ENCODE results near the gene CACNA1G. TPM values are rescaled to one million over a fixed set of nuclear protein-coding genes. Genes with fewer than 3 reads are reported as not detected.

CACNA1G gene
- total RNA-seq, 2 experiments from 2014 or later, result 0.13 TPM; not detected in 1

- ChIA-PET CTCF (no interaction called here), POLR2A (no interaction called here)
- ATAC-seq (no peak), DNase-seq (no peak)
- Mint-ChIP-seq H3K27me3 (peaks cover 1% of the 10 kb centered on the region), H3K36me3 (ENCODE audit: low read depth) (no peaks in the 10 kb centered on the region), H3K4me1 (ENCODE audit: low read depth) (no peaks in the 10 kb centered on the region), H3K4me3 (no peak overlapping the region), H3K9me3 (no peaks in the 10 kb centered on the region), H3K27ac (no peak overlapping the region)
- intact Hi-C loops (cut with micrococcal nuclease), result no loop called here
- no peak for TF ChIP-seq CTCF (IDR thresholded peaks at IDR 0.05)
These were observed 25.4 kb downstream of the CACNA1G start for GRCh38 chr17:50585891-50586290.

GRCh38 chr17:50586421-50587247, 26.1 kb downstream of the CACNA1G start:
- DNase-seq, result no peak
- no peak for TF ChIP-seq CTCF (IDR thresholded peaks at IDR 0.05)
- no peaks in the 10 kb centered on the region for H3K4me1 Mint-ChIP-seq (ENCODE audit: low read depth)
- intact Hi-C loops (cut with micrococcal nuclease), result no loop called here
- no peak overlapping the region for H3K4me3 Mint-ChIP-seq
- ChIA-PET POLR2A (interaction anchor here (1.1 kb wide), 1 partner anchor 49 kb away, joined by 3 read pairs; no protein-coding TSS in a partner anchor), CTCF (no interaction called here)
- ATAC-seq, result no peak
- no peak overlapping the region for H3K27ac Mint-ChIP-seq
- no peaks in the 10 kb centered on the region for H3K36me3 Mint-ChIP-seq (ENCODE audit: low read depth)
- H3K27me3 Mint-ChIP-seq, result peaks cover 1% of the 10 kb centered on the region
- no peaks in the 10 kb centered on the region for H3K9me3 Mint-ChIP-seq

- no peaks in the 10 kb centered on the region for H3K36me3 Mint-ChIP-seq (ENCODE audit: low read depth)
- POLR2A ChIA-PET, result no interaction called here
- CTCF ChIA-PET, result no interaction called here
- no peak overlapping the region for H3K27ac Mint-ChIP-seq
- DNase-seq (no peak), ATAC-seq (no peak)
- no peaks in the 10 kb centered on the region for H3K9me3 Mint-ChIP-seq
- peaks cover 1% of the 10 kb centered on the region for H3K27me3 Mint-ChIP-seq
- H3K4me1 Mint-ChIP-seq (ENCODE audit: low read depth), result no peaks in the 10 kb centered on the region
- no peak for TF ChIP-seq CTCF (IDR thresholded peaks at IDR 0.05)
- H3K4me3 Mint-ChIP-seq, result no peak overlapping the region
- intact Hi-C loops (cut with micrococcal nuclease), result no loop called here
These were observed 27.1 kb downstream of the CACNA1G start for GRCh38 chr17:50587571-50587970.

GRCh38 chr17:50588391-50589049, 28.0 kb downstream of the CACNA1G start:
- H3K27ac Mint-ChIP-seq, result no peak overlapping the region
- POLR2A ChIA-PET, result no interaction called here
- no peaks in the 10 kb centered on the region for H3K4me1 Mint-ChIP-seq (ENCODE audit: low read depth)
- ATAC-seq, result no peak
- H3K27me3 Mint-ChIP-seq, result peaks cover 1% of the 10 kb centered on the region
- DNase-seq, result no peak
- H3K36me3 Mint-ChIP-seq (ENCODE audit: low read depth), result no peaks in the 10 kb centered on the region
- H3K9me3 Mint-ChIP-seq, result no peaks in the 10 kb centered on the region
- CTCF ChIA-PET, result no interaction called here
- no peak overlapping the region for H3K4me3 Mint-ChIP-seq
- intact Hi-C loops (cut with micrococcal nuclease), result no loop called here
- TF ChIP-seq CTCF (IDR thresholded peaks at IDR 0.05), result no peak

GRCh38 chr17:50589095-50589705, 28.7 kb downstream of the CACNA1G start:
- no peaks in the 10 kb centered on the region for H3K36me3 Mint-ChIP-seq (ENCODE audit: low read depth)
- H3K27me3 Mint-ChIP-seq, result no peaks in the 10 kb centered on the region
- ATAC-seq (no peak), DNase-seq (no peak)
- ChIA-PET POLR2A (no interaction called here), CTCF (no interaction called here)
- H3K4me1 Mint-ChIP-seq (ENCODE audit: low read depth), result no peaks in the 10 kb centered on the region
- H3K4me3 Mint-ChIP-seq, result no peak overlapping the region
- intact Hi-C loops (cut with micrococcal nuclease), result no loop called here
- H3K27ac Mint-ChIP-seq, result no peak overlapping the region
- no peaks in the 10 kb centered on the region for H3K9me3 Mint-ChIP-seq
- no peak for TF ChIP-seq CTCF (IDR thresholded peaks at IDR 0.05)

All from activated CD8-positive, alpha-beta T cell treated with anti-CD3 and anti-CD28 coated beads for 36 hours (primary cell).